Measurements from ENCODE around the gene PRKAG2. TPM values are rescaled to one million over a fixed set of nuclear protein-coding genes. Genes with fewer than 3 reads are reported as not detected.

The PRKAG2 gene
- total RNA-seq, 4 donors from 2014 or later, result 38.8 to 94.4 (median 73.2) TPM

DNA sequence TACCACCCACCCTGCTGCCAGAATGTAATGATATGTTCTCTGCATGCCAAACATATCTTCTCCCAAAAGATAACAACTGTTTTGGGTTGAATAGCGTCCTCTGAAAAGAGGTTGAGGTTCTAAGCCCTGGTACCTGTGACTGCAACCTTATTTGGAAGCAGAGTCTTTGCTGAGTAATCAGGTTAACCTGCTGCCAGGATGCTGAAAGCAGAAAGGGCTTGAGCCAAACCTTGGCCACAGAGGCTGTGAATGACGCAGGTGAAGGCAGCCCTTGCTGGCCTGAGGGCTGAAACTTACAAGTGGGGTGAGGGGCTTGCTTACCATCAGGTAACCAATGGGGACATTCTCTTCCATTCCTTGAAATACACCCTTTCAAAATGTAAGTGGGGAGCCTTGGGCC, 205.4 kb downstream of the PRKAG2 start:
- H3K4me1 ChIP-seq, result peaks cover 0 to 14% (median 1%) of the 10 kb centered on the region in 4 donors
- no peak for TF ChIP-seq POLR2A (IDR thresholded peaks at IDR 0.05)
- TF ChIP-seq, protein P1, sequence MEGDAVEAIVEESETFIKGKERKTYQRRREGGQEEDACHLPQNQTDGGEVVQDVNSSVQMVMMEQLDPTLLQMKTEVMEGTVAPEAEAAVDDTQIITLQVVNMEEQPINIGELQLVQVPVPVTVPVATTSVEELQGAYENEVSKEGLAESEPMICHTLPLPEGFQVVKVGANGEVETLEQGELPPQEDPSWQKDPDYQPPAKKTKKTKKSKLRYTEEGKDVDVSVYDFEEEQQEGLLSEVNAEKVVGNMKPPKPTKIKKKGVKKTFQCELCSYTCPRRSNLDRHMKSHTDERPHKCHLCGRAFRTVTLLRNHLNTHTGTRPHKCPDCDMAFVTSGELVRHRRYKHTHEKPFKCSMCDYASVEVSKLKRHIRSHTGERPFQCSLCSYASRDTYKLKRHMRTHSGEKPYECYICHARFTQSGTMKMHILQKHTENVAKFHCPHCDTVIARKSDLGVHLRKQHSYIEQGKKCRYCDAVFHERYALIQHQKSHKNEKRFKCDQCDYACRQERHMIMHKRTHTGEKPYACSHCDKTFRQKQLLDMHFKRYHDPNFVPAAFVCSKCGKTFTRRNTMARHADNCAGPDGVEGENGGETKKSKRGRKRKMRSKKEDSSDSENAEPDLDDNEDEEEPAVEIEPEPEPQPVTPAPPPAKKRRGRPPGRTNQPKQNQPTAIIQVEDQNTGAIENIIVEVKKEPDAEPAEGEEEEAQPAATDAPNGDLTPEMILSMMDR (IDR thresholded peaks at IDR 0.05), result no peak
- H3K4me3 ChIP-seq, result no peak overlapping the region
- H3K9me3 ChIP-seq, result peaks cover 0 to 5% (median 0%) of the 10 kb centered on the region in 4 donors
- H3K27ac ChIP-seq, result no peak overlapping the region
- no peaks in the 10 kb centered on the region for H3K27me3 ChIP-seq
- peaks cover 0 to 16% (median 0%) of the 10 kb centered on the region in 3 donors for H3K36me3 ChIP-seq
- no peak for DNase-seq

DNA sequence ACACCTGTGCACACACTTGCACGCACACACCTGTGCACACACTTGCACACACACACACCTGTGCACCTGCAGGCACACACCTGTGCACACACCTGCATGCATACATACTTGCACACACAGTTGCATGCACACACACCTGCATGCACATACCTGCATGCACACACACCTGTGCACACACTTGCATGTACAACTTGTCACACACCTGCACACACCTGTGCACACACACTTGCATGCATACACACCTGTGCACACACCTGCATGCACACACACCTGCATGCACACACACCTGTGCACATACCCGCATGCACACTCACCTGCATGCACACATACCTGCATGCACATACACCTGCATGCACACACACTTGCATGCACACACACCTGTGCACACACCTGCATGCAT, 207.2 kb downstream of the PRKAG2 start:
- Histone ChIP-seq H3K27me3 (no peaks in the 10 kb centered on the region), H3K36me3 (peaks cover 0 to 16% (median 0%) of the 10 kb centered on the region in 3 donors), H3K4me3 (no peak overlapping the region), H3K27ac (no peak overlapping the region), H3K9me3 (peaks cover 0 to 5% (median 0%) of the 10 kb centered on the region in 4 donors), H3K4me1 (peaks cover 0 to 14% (median 1%) of the 10 kb centered on the region in 4 donors)
- no peak for TF ChIP-seq POLR2A (IDR thresholded peaks at IDR 0.05)
- TF ChIP-seq, protein P1 (IDR thresholded peaks at IDR 0.05), result no peak
- no peak for DNase-seq

DNA sequence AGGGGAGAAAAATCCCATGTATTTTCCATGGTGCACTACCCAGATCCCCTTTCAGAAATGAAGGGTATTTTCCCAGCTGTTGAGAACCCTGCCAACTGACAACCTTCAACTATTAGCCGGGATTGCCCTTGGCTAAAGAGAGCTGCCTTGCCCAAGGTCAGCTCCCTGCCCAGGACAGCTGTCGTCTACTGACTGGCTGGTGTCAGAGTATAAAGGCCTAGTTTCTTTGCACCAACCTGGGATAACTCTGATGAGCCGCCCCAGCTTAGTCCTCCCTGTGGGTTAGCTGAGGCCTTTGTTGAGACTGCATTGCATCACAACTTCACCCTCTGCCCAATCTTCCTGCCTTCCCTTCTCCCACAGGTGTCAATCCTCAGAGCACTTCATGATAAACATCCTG, 210.0 kb downstream of the PRKAG2 start:
- H3K4me3 ChIP-seq, result no peak overlapping the region
- TF ChIP-seq, protein P1 (IDR thresholded peaks at IDR 0.05), result no peak
- no peak for TF ChIP-seq POLR2A (IDR thresholded peaks at IDR 0.05)
- H3K27me3 ChIP-seq, result no peaks in the 10 kb centered on the region
- peaks cover 0 to 16% (median 0%) of the 10 kb centered on the region in 3 donors for H3K36me3 ChIP-seq
- no peak for DNase-seq
- no peaks in the 10 kb centered on the region for H3K4me1 ChIP-seq
- peaks cover 0 to 5% (median 0%) of the 10 kb centered on the region in 4 donors for H3K9me3 ChIP-seq
- no peak overlapping the region for H3K27ac ChIP-seq

DNA sequence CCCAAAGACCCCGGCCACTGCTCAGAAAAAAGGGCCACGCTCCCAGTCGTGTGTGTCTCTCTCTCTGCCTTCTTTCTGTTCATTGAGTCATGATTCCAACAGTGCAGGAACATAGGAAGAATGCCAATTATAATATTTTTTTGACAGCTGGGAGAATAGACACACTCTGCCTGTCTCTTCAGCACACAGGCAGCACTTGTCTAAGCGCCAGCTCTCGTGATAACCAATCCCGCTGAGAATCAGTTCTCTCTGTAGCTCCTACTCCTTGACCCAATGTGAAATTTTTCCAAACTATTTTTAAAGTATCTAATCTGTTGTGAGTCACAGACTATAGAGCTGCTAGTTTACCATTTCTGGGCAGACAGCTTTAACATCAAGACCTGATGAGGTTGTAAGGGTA, 211.5 kb downstream of the PRKAG2 start:
- Histone ChIP-seq H3K4me1 (no peaks in the 10 kb centered on the region), H3K27me3 (no peaks in the 10 kb centered on the region), H3K36me3 (peaks cover 0 to 16% (median 0%) of the 10 kb centered on the region in 3 donors), H3K9me3 (peaks cover 0 to 5% (median 0%) of the 10 kb centered on the region in 4 donors), H3K27ac (peak overlapping the region in 1 of 4 donors; percentile 58), H3K4me3 (no peak overlapping the region)
- no peak for TF ChIP-seq POLR2A (IDR thresholded peaks at IDR 0.05)
- TF ChIP-seq, protein P1 (IDR thresholded peaks at IDR 0.05), result no peak
- no peak for DNase-seq

DNA sequence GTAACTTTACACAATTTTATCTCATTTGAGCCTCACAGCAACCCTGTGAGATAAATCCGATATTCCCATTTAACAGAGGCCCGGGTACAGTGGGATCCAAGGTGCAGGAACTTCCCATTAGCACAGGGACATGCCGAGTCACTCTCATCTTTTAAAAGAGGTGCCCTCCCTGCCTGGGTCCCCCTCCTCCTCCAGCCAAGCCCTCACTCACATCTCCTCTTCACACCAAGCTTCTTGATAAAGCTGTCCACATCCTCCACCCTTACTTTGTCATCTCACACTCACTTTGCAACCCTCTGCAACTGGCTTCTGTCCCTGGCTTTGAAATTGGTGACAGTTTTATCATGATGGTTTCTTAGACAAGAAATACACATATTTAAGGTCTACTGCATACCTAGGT, 212.6 kb downstream of the PRKAG2 start:
- no peak for TF ChIP-seq POLR2A (IDR thresholded peaks at IDR 0.05)
- TF ChIP-seq, protein P1 (IDR thresholded peaks at IDR 0.05), result no peak
- no peaks in the 10 kb centered on the region for H3K4me1 ChIP-seq
- H3K36me3 ChIP-seq, result peaks cover 0 to 16% (median 0%) of the 10 kb centered on the region in 3 donors
- no peak for DNase-seq
- peaks cover 0 to 5% (median 0%) of the 10 kb centered on the region in 4 donors for H3K9me3 ChIP-seq
- no peak overlapping the region for H3K27ac ChIP-seq
- H3K27me3 ChIP-seq, result no peaks in the 10 kb centered on the region
- no peak overlapping the region for H3K4me3 ChIP-seq

Measured in Peyer's patch (tissue), 4 donors.